Measurements from ENCODE around the gene NTM.

GRCh38 chr11:131393691-131394090 lies 23.3 kb downstream of the NTM start:
- no peak for TF ChIP-seq PREB (CRISPR knock-in tag; IDR thresholded peaks at IDR 0.05; ENCODE audit: borderline replicate concordance)
- no peak for TF ChIP-seq JAZF1 (CRISPR knock-in tag; IDR thresholded peaks at IDR 0.05)
- no peak for TF ChIP-seq CTCF (IDR thresholded peaks at IDR 0.05)
- TF ChIP-seq FOXJ3 (CRISPR knock-in tag; IDR thresholded peaks at IDR 0.05; ENCODE audit: borderline replicate concordance): no peak
- no peak for TF ChIP-seq ETV6 (CRISPR knock-in tag; IDR thresholded peaks at IDR 0.05)
- TF ChIP-seq AR (CRISPR knock-in tag; IDR thresholded peaks at IDR 0.05): no peak
